ENCODE results near the gene MACROD1.

GRCh38 chr11:64085906-64086257, 80.0 kb downstream of the MACROD1 start:
- no peak for TF ChIP-seq POLR2A (IDR thresholded peaks at IDR 0.05; ENCODE audit: low read length)
- no peak for TF ChIP-seq GATA1 (IDR thresholded peaks at IDR 0.05; ENCODE audit: low read depth, low read length)

Data from erythroblast (primary cell).